ENCODE data around the gene ELP5.

ELP5 gene

GRCh38 chr17:7295230-7296180 is 43.5 kb downstream of the ELP5 start:
- no peak for DNase-seq
- in situ Hi-C loops (cut with MboI; ENCODE audit: low pct_unique_long_range_greater_than_20kb, low sequenced_read_pairs): no loop called here

- in situ Hi-C loops (cut with MboI; ENCODE audit: low pct_unique_long_range_greater_than_20kb, low sequenced_read_pairs): no loop called here
- peak; percentile 91 for DNase-seq
Measured at GRCh38 chr17:7296189-7296861, 44.3 kb downstream of the ELP5 start.

DNA sequence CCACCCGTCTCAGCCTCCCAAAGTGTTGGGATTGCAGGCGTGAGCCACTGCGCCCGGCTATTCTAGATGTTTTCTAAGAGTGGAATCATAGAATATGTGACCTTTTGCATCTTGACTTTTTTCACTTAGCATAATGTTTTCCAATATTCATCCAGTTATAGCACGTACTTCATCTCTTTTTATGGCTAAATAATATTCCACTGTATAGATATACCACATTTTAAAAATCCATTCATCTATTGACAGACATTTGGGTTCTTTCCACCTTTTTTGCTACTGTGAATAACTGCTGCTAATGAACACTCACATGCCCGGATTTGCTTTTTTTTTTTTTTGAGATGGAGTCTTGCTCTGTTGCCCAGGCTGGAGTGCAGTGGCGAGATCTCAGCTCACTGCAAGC is 52.2 kb downstream of the ELP5 start:
- in situ Hi-C loops (cut with MboI; ENCODE audit: low pct_unique_long_range_greater_than_20kb, low sequenced_read_pairs): no loop called here

GRCh38 chr17:7306911-7307685 is 55.1 kb downstream of the ELP5 start, which contains the start of gene EIF5A:
Gene EIF5A (plus strand): TSS chr17:7307628. CDS start chr17:7309636, 2,008 bp downstream.
- in situ Hi-C loops (cut with MboI; ENCODE audit: low pct_unique_long_range_greater_than_20kb, low sequenced_read_pairs): no loop called here
- DNase-seq: peak; percentile 99

More for the DNA sequence above, 52.2 kb downstream of the ELP5 start:
- DNase-seq: no peak

DNA sequence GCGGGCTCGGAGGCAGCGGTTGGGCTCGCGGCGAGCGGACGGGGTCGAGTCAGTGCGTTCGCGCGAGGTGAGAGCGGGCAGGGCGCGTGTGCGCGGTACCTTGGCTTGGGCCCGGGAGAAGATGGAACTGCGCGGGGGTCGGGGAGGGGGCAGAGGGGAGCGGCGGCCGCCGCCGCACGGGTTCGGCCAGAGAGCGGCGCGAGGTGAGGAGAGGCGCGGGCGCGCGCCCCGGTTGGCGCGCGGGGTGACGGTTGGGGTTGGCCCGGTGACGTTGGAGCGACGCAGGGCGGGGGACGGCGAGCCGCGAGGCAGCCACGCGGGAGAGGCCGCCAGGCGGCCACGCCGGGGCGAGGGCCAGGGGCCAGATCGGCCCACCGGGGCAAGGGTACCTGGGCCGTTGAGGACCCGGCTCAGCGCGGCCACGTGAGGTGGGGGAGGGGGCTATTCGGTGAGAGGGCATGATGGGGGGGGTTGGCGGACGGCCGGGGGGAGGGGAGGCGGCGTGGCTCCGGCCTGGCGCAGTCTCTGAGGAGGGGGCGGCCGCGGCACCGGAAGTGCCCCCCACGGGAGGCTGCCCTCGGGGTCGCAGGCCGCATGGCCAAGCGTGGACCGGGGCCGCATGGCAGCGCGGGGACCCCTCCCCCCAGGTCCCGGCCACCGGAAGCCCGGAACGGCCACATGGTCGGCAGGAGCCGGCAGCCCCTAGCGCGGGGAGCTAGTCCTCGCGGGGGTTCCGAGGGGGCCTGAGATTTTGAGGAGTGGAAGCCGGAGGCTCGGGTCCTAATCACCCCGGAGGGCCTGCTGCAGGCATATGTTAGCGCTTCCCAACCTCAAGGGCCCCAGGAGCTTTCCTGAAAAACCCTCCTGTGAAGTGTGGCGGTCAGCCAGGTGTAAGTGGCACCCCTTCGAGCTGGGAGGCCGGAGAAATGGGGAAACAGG is 55.9 kb downstream of the ELP5 start:
- in situ Hi-C loops (cut with MboI; ENCODE audit: low pct_unique_long_range_greater_than_20kb, low sequenced_read_pairs): no loop called here
- DNase-seq: no peak

- peak; percentile 85 for DNase-seq
- in situ Hi-C loops (cut with MboI; ENCODE audit: low pct_unique_long_range_greater_than_20kb, low sequenced_read_pairs): no loop called here
Measured at GRCh38 chr17:7308625-7309433, 56.8 kb downstream of the ELP5 start.
